ENCODE data around the gene LAIR1.

- TF ChIP-seq CTCF (IDR thresholded peaks at IDR 0.05 in 4 of 5, conservative IDR thresholded peaks at IDR 0.05 in 1 of 5) (no peak), POLR2A (IDR thresholded peaks at IDR 0.05) (no peak)
Observed at GRCh38 chr19:54366811-54367210, 2.1 kb upstream of the LAIR1 start.
